GM18505 (cell line): ENCODE results near the gene GLB1L3.

Experiments
- ATAC-seq: cut with Tn5 transposase; IDR thresholded peaks from one replicate; pipeline ENCODE4 v1.9.1; 2021; ENCODE audit not compliant: unreplicated experiment
- POLR2A ChIP-seq: IDR thresholded peaks from 4 replicates; pipeline ENCODE4 v1.6.1; 2011; ENCODE audit warnings: borderline replicate concordance; ENCODE audit not compliant: insufficient read depth, insufficient read length; ENCODE audit errors: extremely low read depth

The GLB1L3 gene

GRCh38 chr11:134366254-134366653 is 90.1 kb downstream of the GLB1L3 start:
- no peak for ATAC-seq
- TF ChIP-seq POLR2A = no peak

- no peak for TF ChIP-seq POLR2A
- ATAC-seq = no peak
Observed at GRCh38 chr11:134367781-134368180, 91.6 kb downstream of the GLB1L3 start.
